ENCODE measurements around the gene MAN2A2. TPM values are rescaled to one million over a fixed set of nuclear protein-coding genes. Genes with fewer than 3 reads are reported as not detected.

Gene MAN2A2
- total RNA-seq, 1 donor from 2014 or later: 78.0 TPM

GRCh38 chr15:90936823-90937222 is 33.7 kb downstream of the MAN2A2 start:
- Mint-ChIP-seq H3K27ac (ENCODE audit: unreplicated experiment) (no peak overlapping the region), H3K27me3 (ENCODE audit: low read depth) (no peaks in the 10 kb centered on the region), H3K9me3 (no peaks in the 10 kb centered on the region), H3K36me3 (ENCODE audit: low read depth) (peaks cover 6% of the 10 kb centered on the region), H3K4me3 (peak overlapping the region; percentile 91), H3K4me1 (peaks cover 25% of the 10 kb centered on the region)
- DNase-seq (ENCODE audit: low read depth, low spot score): no peak
- TF ChIP-seq CTCF (conservative IDR thresholded peaks at IDR 0.05): no peak

- H3K9me3 Mint-ChIP-seq: no peaks in the 10 kb centered on the region
- peaks cover 6% of the 10 kb centered on the region for H3K36me3 Mint-ChIP-seq (ENCODE audit: low read depth)
- peaks cover 20% of the 10 kb centered on the region for H3K4me1 Mint-ChIP-seq
- DNase-seq (ENCODE audit: low read depth, low spot score): no peak
- H3K27me3 Mint-ChIP-seq (ENCODE audit: low read depth): no peaks in the 10 kb centered on the region
- no peak for TF ChIP-seq CTCF (conservative IDR thresholded peaks at IDR 0.05)
- H3K27ac Mint-ChIP-seq (ENCODE audit: unreplicated experiment): no peak overlapping the region
- H3K4me3 Mint-ChIP-seq: no peak overlapping the region
Observed at GRCh38 chr15:90938261-90938660, 35.2 kb downstream of the MAN2A2 start.

GRCh38 chr15:90939756-90940155 is 36.7 kb downstream of the MAN2A2 start:
- peaks cover 13% of the 10 kb centered on the region for H3K4me1 Mint-ChIP-seq
- H3K36me3 Mint-ChIP-seq (ENCODE audit: low read depth): peaks cover 6% of the 10 kb centered on the region
- no peaks in the 10 kb centered on the region for H3K9me3 Mint-ChIP-seq
- H3K4me3 Mint-ChIP-seq: peak overlapping the region; percentile 38
- H3K27ac Mint-ChIP-seq (ENCODE audit: unreplicated experiment): no peak overlapping the region
- no peaks in the 10 kb centered on the region for H3K27me3 Mint-ChIP-seq (ENCODE audit: low read depth)
- TF ChIP-seq CTCF (conservative IDR thresholded peaks at IDR 0.05): no peak
- no peak for DNase-seq (ENCODE audit: low read depth, low spot score)

- Mint-ChIP-seq H3K27me3 (ENCODE audit: low read depth) (no peaks in the 10 kb centered on the region), H3K27ac (ENCODE audit: unreplicated experiment) (no peak overlapping the region), H3K4me1 (peaks cover 9% of the 10 kb centered on the region), H3K36me3 (ENCODE audit: low read depth) (peaks cover 6% of the 10 kb centered on the region), H3K9me3 (no peaks in the 10 kb centered on the region), H3K4me3 (no peak overlapping the region)
- no peak for DNase-seq (ENCODE audit: low read depth, low spot score)
- no peak for TF ChIP-seq CTCF (conservative IDR thresholded peaks at IDR 0.05)
Observed at GRCh38 chr15:90941038-90941437, 37.9 kb downstream of the MAN2A2 start.

GRCh38 chr15:90942354-90943120 is 39.4 kb downstream of the MAN2A2 start:
- Mint-ChIP-seq H3K36me3 (ENCODE audit: low read depth) (peaks cover 6% of the 10 kb centered on the region), H3K27me3 (ENCODE audit: low read depth) (no peaks in the 10 kb centered on the region), H3K9me3 (no peaks in the 10 kb centered on the region), H3K4me1 (no peaks in the 10 kb centered on the region), H3K4me3 (no peak overlapping the region), H3K27ac (ENCODE audit: unreplicated experiment) (no peak overlapping the region)
- no peak for DNase-seq (ENCODE audit: low read depth, low spot score)
- TF ChIP-seq CTCF (conservative IDR thresholded peaks at IDR 0.05): no peak

Measured in neural crest cell (in vitro differentiated cells).